ENCODE results near the gene NLRP10. TPM values are rescaled to one million over a fixed set of nuclear protein-coding genes. Genes with fewer than 3 reads are reported as not detected.

Gene NLRP10
- total RNA-seq, 1 experiment from 2014 or later: 1.3 TPM

- no peak overlapping the region for H3K27ac Mint-ChIP-seq (ENCODE audit: low read depth, unreplicated experiment)
- H3K9me3 Mint-ChIP-seq (ENCODE audit: unreplicated experiment): no peaks in the 10 kb centered on the region
- H3K4me1 Mint-ChIP-seq (ENCODE audit: insufficient read depth, unreplicated experiment): peaks cover 21% of the 10 kb centered on the region
- no peaks in the 10 kb centered on the region for H3K27me3 Mint-ChIP-seq (ENCODE audit: insufficient read depth, unreplicated experiment)
- POLR2A ChIA-PET: no interaction called here
- TF ChIP-seq CTCF (IDR thresholded peaks at IDR 0.05; ENCODE audit: unreplicated experiment): no peak
- no peak overlapping the region for H3K4me3 Mint-ChIP-seq (ENCODE audit: unreplicated experiment)
- DNase-seq (ENCODE audit: unreplicated experiment): no peak
- CTCF ChIA-PET: no interaction called here
- no peaks in the 10 kb centered on the region for H3K36me3 Mint-ChIP-seq (ENCODE audit: insufficient read depth, unreplicated experiment)
- no TSS peak for BruUV-seq (replicated peaks)
- intact Hi-C loops (cut with micrococcal nuclease): no loop called here
Observed at GRCh38 chr11:7971846-7972245, 6.6 kb upstream of the NLRP10 start.

GRCh38 chr11:7969756-7970646 lies 4.8 kb upstream of the NLRP10 start:
- no TSS peak for BruUV-seq (replicated peaks)

GRCh38 chr11:7968686-7969085 lies 3.4 kb upstream of the NLRP10 start:
- CTCF ChIA-PET: interaction anchor here (0.7 to 2.3 kb wide), 4 partner anchors 14 to 130 kb away, joined by 3 to 15 read pairs (median 4); partner anchors contain the start of gene EIF3F
- peaks cover 27% of the 10 kb centered on the region for H3K4me1 Mint-ChIP-seq (ENCODE audit: insufficient read depth, unreplicated experiment)
- BruUV-seq (replicated peaks): no TSS peak
- no peak for TF ChIP-seq CTCF (IDR thresholded peaks at IDR 0.05; ENCODE audit: unreplicated experiment)
- no peaks in the 10 kb centered on the region for H3K27me3 Mint-ChIP-seq (ENCODE audit: insufficient read depth, unreplicated experiment)
- H3K9me3 Mint-ChIP-seq (ENCODE audit: unreplicated experiment): no peaks in the 10 kb centered on the region
- no peak for DNase-seq (ENCODE audit: unreplicated experiment)
- POLR2A ChIA-PET: no interaction called here
- intact Hi-C loops (cut with micrococcal nuclease): no loop called here
- no peak overlapping the region for H3K4me3 Mint-ChIP-seq (ENCODE audit: unreplicated experiment)
- no peak overlapping the region for H3K27ac Mint-ChIP-seq (ENCODE audit: low read depth, unreplicated experiment)
- no peaks in the 10 kb centered on the region for H3K36me3 Mint-ChIP-seq (ENCODE audit: insufficient read depth, unreplicated experiment)

More at GRCh38 chr11:7969756-7970646, 4.8 kb upstream of the NLRP10 start:
- H3K4me1 Mint-ChIP-seq (ENCODE audit: insufficient read depth, unreplicated experiment): peaks cover 24% of the 10 kb centered on the region
- intact Hi-C loops (cut with micrococcal nuclease): no loop called here
- TF ChIP-seq CTCF (IDR thresholded peaks at IDR 0.05; ENCODE audit: unreplicated experiment): no peak
- H3K27ac Mint-ChIP-seq (ENCODE audit: low read depth, unreplicated experiment): no peak overlapping the region
- no peak for DNase-seq (ENCODE audit: unreplicated experiment)
- ChIA-PET POLR2A (no interaction called here), CTCF (interaction anchor here (1.0 to 2.3 kb wide), 3 partner anchors 16 to 130 kb away, joined by 3 to 15 read pairs (median 7); partner anchors contain the start of gene EIF3F)
- no peak overlapping the region for H3K4me3 Mint-ChIP-seq (ENCODE audit: unreplicated experiment)
- no peaks in the 10 kb centered on the region for H3K27me3 Mint-ChIP-seq (ENCODE audit: insufficient read depth, unreplicated experiment)
- H3K36me3 Mint-ChIP-seq (ENCODE audit: insufficient read depth, unreplicated experiment): no peaks in the 10 kb centered on the region
- no peaks in the 10 kb centered on the region for H3K9me3 Mint-ChIP-seq (ENCODE audit: unreplicated experiment)

GRCh38 chr11:7967826-7968225 lies 2.6 kb upstream of the NLRP10 start:
- ChIA-PET POLR2A (no interaction called here), CTCF (interaction anchor here (0.9 to 2.3 kb wide), 3 partner anchors 14 to 76 kb away, joined by 3 to 15 read pairs (median 4); partner anchors contain the start of gene EIF3F)
- Mint-ChIP-seq H3K4me1 (ENCODE audit: insufficient read depth, unreplicated experiment) (peaks cover 27% of the 10 kb centered on the region), H3K27me3 (ENCODE audit: insufficient read depth, unreplicated experiment) (no peaks in the 10 kb centered on the region), H3K27ac (ENCODE audit: low read depth, unreplicated experiment) (no peak overlapping the region), H3K4me3 (ENCODE audit: unreplicated experiment) (no peak overlapping the region), H3K36me3 (ENCODE audit: insufficient read depth, unreplicated experiment) (no peaks in the 10 kb centered on the region), H3K9me3 (ENCODE audit: unreplicated experiment) (no peaks in the 10 kb centered on the region)
- no peak for DNase-seq (ENCODE audit: unreplicated experiment)
- intact Hi-C loops (cut with micrococcal nuclease): no loop called here
- TF ChIP-seq CTCF (IDR thresholded peaks at IDR 0.05; ENCODE audit: unreplicated experiment): no peak
- no TSS peak for BruUV-seq (replicated peaks)
